T-helper 2 cell treated with Interferon-gamma antibody and Interleukin-4, amounts not matched to agents 5 μg/mL and 100 μg/mL, for 36 hours (primary cell): ENCODE results near the gene GMPR.

ENCODE experiments used
- DNase-seq: peaks from one replicate; pipeline ENCODE4 v3.0.0; 2021; ENCODE audit warnings: low spot score
- H3K27ac Mint-ChIP-seq: one replicate; pipeline ENCODE4 v1.8.0; 2021; ENCODE audit warnings: mild to moderate bottlenecking, mixed read lengths
- H3K27me3 Mint-ChIP-seq: one replicate; pipeline ENCODE4 v1.8.0; 2021; ENCODE audit warnings: low read depth, mixed read lengths
- H3K36me3 Mint-ChIP-seq: one replicate; pipeline ENCODE4 v1.8.0; 2021; ENCODE audit warnings: low read depth, mixed read lengths
- H3K4me1 Mint-ChIP-seq: one replicate; pipeline ENCODE4 v1.8.0; 2021; ENCODE audit warnings: low read depth, mixed read lengths
- H3K4me3 Mint-ChIP-seq: one replicate; pipeline ENCODE4 v1.8.0; 2022; ENCODE audit warnings: mild to moderate bottlenecking, moderate library complexity, mixed read lengths
- H3K9me3 Mint-ChIP-seq: one replicate; pipeline ENCODE4 v1.8.0; 2021; ENCODE audit warnings: mixed read lengths

The GMPR gene

DNA sequence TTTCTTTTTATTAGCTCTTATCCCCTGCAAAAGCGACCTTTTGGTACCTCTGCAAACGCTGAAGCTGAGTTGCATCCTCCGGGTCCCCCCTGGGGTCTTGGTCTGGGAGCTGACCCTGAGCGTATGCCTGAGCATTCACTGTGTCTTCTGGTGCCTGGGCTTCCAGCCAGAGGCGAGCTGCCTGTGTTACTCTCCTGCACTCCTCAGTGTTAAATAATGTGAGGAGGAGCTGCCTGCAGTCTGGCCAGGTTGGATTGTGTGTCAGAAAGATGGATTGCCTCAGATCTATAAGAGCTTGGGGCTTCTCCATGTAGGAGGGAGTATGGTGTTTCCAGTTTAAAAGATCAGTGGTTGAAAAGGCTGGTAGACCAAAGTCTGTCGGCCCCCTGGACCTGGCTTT lies 8.7 kb upstream of the GMPR start:
- Mint-ChIP-seq H3K4me3 (no peak overlapping the region), H3K36me3 (no peaks in the 10 kb centered on the region), H3K4me1 (no peaks in the 10 kb centered on the region), H3K27ac (no peak overlapping the region), H3K9me3 (no peaks in the 10 kb centered on the region), H3K27me3 (peaks cover 17% of the 10 kb centered on the region)
- DNase-seq = no peak

DNA sequence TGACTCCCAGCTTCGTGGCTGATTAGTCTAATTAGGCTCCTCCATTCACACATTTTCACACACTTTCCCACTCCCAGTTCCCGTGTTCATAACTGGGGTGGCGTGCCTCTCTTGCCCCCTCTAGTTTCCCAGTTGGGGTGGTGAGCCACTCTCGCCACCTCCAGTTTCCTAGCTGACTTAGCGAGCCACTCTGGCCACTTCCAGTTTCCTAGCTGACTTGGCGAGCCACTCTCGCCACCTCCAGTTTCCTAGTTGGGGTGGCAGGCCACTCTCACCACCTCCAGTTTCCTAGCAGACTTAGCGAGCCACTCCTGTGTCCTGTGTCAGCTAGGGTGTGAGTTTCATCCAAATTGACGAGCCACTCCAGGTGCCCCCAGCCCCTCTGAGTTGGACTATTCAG lies 7.4 kb upstream of the GMPR start:
- no peak overlapping the region for H3K27ac Mint-ChIP-seq
- DNase-seq = no peak
- no peak overlapping the region for H3K4me3 Mint-ChIP-seq
- no peaks in the 10 kb centered on the region for H3K36me3 Mint-ChIP-seq
- no peaks in the 10 kb centered on the region for H3K9me3 Mint-ChIP-seq
- H3K27me3 Mint-ChIP-seq = peaks cover 24% of the 10 kb centered on the region
- no peaks in the 10 kb centered on the region for H3K4me1 Mint-ChIP-seq

DNA sequence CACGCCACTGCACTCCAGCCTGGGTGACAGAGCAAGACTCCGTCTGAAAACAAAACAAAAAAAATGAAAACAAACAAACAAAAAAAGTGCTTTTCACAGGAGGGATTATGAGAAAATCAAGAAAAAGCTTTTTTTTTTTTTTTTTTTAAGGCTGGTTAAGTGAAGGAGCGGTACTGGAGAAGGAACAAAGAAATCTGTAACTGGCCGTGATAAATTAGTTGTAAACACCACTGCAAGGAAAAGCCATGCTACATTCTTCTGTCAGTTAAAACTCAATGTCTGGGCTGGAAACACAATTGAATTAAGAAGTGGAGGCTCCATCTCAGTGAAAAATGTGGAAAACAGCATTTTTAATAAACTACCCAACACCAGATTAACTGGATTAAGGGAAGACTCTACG lies 6.3 kb upstream of the GMPR start:
- H3K36me3 Mint-ChIP-seq = no peaks in the 10 kb centered on the region
- no peak overlapping the region for H3K27ac Mint-ChIP-seq
- DNase-seq = no peak
- peaks cover 9% of the 10 kb centered on the region for H3K4me1 Mint-ChIP-seq
- no peak overlapping the region for H3K4me3 Mint-ChIP-seq
- peaks cover 33% of the 10 kb centered on the region for H3K27me3 Mint-ChIP-seq
- no peaks in the 10 kb centered on the region for H3K9me3 Mint-ChIP-seq

DNA sequence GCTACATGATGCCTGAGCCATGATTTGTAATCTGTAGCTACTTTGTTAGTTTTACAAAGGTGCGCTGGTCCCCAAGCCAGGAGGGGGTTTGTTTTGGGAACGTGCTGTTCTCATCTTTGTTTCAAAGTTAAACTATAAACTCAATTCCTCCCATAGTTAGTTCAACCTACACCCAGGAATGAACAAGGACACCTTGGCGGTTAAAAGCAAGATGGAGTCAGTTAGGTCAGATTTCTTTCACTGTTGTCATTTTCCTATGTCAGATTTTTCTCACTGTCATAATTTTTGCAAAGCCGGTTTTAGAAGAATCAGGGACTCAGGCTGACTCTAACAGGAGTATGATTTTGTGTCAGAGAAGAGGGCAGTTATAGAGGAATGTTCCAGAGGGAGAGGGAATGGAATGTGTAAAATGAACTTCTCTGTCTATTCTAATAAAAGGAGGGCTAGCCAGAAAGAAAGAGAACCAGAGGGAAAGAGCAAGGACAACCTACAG lies 2.3 kb upstream of the GMPR start:
- no peak overlapping the region for H3K4me3 Mint-ChIP-seq
- no peaks in the 10 kb centered on the region for H3K36me3 Mint-ChIP-seq
- H3K27me3 Mint-ChIP-seq = peaks cover 60% of the 10 kb centered on the region
- H3K4me1 Mint-ChIP-seq = peaks cover 19% of the 10 kb centered on the region
- no peak overlapping the region for H3K27ac Mint-ChIP-seq
- H3K9me3 Mint-ChIP-seq = no peaks in the 10 kb centered on the region
- no peak for DNase-seq

DNA sequence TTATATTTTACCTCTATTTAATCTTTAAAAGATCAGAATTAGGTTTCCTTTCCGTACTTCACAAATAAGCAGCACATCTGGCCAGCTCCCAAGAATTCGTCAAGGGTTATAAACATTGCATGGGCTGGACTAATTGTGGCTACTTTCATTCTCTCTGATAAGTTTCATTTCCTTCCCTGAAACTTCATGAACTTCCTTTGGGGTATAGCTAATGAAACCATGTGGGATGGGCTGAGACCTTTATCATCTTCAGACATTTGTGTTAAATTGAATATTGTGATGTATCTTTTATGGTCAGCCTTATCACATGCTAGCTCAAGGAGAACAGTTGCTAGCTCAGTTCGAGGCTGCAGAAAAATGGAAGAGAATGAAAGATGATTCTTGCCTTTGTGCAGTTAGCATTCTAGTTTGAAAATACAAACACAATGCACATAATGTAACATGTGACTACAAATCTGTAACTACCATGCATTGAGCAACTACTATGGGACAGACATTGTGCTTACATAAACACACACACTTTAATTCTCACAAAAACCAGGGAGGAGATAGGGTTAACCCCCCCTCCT lies 1.7 kb upstream of the GMPR start:
- Mint-ChIP-seq H3K27ac (no peak overlapping the region), H3K27me3 (peaks cover 64% of the 10 kb centered on the region), H3K36me3 (no peaks in the 10 kb centered on the region), H3K4me3 (peak overlapping the region; percentile 77), H3K9me3 (no peaks in the 10 kb centered on the region), H3K4me1 (peaks cover 19% of the 10 kb centered on the region)
- no peak for DNase-seq

DNA sequence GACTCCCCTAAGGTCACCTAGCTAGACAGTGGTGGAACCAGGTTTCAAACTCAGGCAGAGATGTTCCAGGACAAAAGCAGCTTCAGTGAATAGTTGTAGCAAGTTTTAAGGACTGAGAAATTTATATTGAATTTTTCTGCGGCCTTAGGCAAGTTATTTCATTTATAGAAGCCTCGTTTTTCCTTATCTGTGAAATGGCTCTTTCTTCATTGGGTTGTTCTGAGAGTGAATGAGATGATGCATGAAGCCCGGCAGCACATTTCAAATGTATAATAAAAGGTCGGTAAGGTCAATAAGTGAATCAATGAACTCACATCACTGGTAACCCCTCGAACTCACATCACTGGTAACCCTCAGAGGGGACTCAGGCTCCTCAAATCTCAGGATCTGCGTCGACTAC lies 1.1 kb upstream of the GMPR start:
- no peak for DNase-seq
- H3K9me3 Mint-ChIP-seq = no peaks in the 10 kb centered on the region
- H3K27ac Mint-ChIP-seq = no peak overlapping the region
- H3K4me3 Mint-ChIP-seq = peak overlapping the region; percentile 77
- peaks cover 19% of the 10 kb centered on the region for H3K4me1 Mint-ChIP-seq
- peaks cover 63% of the 10 kb centered on the region for H3K27me3 Mint-ChIP-seq
- H3K36me3 Mint-ChIP-seq = no peaks in the 10 kb centered on the region

DNA sequence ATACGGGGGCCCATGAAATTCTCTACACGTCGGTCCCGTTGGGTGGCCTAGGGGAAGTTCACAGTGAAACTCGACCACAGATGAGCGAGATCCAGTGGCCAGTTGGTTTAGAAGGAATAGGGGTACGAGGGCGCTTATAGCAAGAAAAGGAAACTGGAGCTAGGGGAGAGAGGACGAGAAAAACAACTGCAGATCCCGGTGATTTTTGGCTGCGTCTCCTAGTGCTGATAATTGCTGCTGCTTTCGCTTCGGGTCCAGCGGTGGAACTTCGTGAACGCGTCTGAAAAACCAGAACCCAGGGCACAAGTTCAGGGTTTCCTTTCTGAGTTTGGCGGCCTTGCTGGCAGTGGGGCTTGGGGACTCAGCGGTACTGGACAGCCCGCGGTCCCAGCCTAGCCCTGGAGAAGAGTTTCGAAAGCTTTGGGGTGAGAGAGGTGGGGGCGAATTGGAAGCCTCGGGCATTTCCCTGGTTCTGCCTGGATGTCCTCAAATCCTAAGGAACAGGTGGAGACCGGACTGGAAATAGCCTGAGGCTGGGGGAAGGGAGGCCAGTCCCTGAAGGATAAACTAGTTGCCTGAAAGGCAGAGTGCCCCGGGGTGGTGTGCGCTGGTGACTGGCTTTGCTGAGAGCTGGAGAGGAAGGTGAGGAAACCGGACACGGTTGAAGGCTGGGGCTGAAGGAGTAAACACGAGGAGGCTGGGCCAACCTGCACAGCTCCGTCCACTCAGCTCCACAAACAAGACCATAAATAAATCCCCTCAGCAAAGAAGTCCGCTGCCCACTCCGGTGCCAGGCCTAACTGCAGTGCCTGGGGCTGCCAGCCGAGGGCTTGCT lies 793 bp downstream of the GMPR start:
- DNase-seq = no peak
- Mint-ChIP-seq H3K27me3 (peaks cover 62% of the 10 kb centered on the region), H3K27ac (peak overlapping the region; percentile 34), H3K36me3 (no peaks in the 10 kb centered on the region), H3K9me3 (no peaks in the 10 kb centered on the region), H3K4me1 (peaks cover 19% of the 10 kb centered on the region), H3K4me3 (peak overlapping the region; percentile 85)

DNA sequence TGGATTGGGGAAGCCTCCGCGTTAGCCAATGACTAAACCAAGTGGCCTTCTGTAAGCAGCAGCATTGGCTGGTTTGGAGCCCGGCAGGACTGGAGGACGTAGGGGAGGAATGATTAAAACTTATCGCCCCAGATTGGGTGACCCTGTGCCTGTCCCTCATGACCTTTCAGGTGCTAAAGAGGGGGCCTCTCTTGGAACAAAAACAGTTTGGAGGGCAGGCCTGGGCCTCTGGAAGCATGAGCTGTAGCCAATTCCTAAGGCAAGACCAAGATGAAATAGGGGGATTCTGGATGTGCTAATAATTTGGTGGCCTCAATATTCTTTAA lies 1.4 kb downstream of the GMPR start:
- no peak for DNase-seq
- H3K9me3 Mint-ChIP-seq = no peaks in the 10 kb centered on the region
- H3K27ac Mint-ChIP-seq = no peak overlapping the region
- no peaks in the 10 kb centered on the region for H3K36me3 Mint-ChIP-seq
- no peak overlapping the region for H3K4me3 Mint-ChIP-seq
- H3K4me1 Mint-ChIP-seq = peaks cover 19% of the 10 kb centered on the region
- peaks cover 58% of the 10 kb centered on the region for H3K27me3 Mint-ChIP-seq

DNA sequence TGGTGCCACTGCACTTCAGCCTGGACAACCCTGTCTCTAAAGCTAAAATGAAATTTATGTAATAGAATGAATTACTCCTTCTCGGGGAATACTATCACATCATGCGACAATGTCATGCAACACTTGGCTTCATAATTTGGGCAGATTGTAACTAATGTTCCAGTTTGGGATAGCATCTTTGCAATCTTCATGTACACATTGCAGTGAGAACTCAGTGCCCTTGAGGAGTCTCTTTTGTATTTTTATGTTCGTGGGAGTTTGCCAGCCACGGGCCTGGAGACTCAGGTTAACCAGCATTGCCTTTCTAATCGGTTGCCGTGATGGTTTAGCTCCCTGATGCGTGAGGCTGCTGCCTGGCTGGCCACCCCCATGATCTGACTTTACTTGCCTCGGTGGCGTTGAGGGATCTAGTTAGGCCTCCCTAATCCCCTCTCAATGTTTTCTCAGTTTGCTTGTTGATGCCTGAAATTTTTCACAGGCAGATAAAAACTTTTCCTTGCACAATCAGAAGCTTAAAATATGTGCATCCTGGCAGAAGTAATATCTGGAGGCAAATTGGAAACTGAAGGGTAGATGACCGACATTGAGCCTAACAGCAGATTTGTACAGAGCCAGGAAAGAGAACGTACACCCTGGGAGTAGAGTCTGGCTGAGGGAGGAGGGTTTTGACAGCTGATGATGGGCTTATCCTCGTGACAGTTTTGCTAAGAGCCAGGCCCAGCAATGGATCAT lies 2.4 kb downstream of the GMPR start:
- Mint-ChIP-seq H3K27me3 (peaks cover 52% of the 10 kb centered on the region), H3K9me3 (no peaks in the 10 kb centered on the region), H3K36me3 (no peaks in the 10 kb centered on the region), H3K4me3 (no peak overlapping the region), H3K4me1 (peaks cover 19% of the 10 kb centered on the region), H3K27ac (no peak overlapping the region)
- DNase-seq = no peak

DNA sequence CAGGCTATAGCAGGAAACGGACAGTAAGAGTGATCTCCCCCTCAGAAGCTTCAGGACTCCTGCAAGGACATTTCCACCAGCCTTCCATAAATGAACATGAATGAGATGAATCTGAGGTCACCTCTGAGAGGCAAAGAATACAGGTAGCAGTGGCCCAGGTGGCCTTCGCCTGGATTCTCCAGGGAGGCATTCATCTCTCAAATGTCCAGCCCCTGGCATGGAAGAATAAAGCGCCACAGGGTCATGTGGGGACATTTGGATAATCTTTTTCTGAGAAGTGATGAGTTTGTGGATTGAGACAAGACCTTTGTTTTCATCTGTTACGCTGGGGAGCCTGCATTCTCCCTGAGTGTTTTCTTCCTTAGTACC lies 2.9 kb downstream of the GMPR start:
- no peak for DNase-seq
- no peak overlapping the region for H3K27ac Mint-ChIP-seq
- peaks cover 47% of the 10 kb centered on the region for H3K27me3 Mint-ChIP-seq
- no peaks in the 10 kb centered on the region for H3K36me3 Mint-ChIP-seq
- H3K4me3 Mint-ChIP-seq = no peak overlapping the region
- no peaks in the 10 kb centered on the region for H3K9me3 Mint-ChIP-seq
- H3K4me1 Mint-ChIP-seq = peaks cover 15% of the 10 kb centered on the region

DNA sequence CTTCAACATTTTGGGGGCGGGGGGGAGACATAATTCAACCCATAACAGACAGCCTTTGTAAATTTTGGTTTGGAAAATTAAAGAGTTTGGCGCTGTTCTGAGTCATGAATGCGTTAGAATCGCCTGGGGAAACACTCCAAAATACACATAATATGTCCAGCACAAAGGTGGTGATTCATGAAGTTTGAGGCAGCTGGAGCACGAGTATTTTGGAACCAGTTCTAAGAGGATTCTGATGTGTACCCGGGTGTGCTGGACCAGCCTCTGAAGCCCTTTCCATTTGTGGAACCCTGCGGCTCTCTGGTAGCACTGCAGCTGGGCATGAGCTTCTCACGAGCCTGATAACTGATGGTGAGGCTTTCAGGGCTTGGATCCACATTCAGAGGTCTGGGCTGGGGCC lies 4.7 kb downstream of the GMPR start:
- DNase-seq = no peak
- H3K36me3 Mint-ChIP-seq = no peaks in the 10 kb centered on the region
- H3K27me3 Mint-ChIP-seq = peaks cover 36% of the 10 kb centered on the region
- H3K9me3 Mint-ChIP-seq = no peaks in the 10 kb centered on the region
- H3K4me3 Mint-ChIP-seq = no peak overlapping the region
- peaks cover 7% of the 10 kb centered on the region for H3K4me1 Mint-ChIP-seq
- no peak overlapping the region for H3K27ac Mint-ChIP-seq

DNA sequence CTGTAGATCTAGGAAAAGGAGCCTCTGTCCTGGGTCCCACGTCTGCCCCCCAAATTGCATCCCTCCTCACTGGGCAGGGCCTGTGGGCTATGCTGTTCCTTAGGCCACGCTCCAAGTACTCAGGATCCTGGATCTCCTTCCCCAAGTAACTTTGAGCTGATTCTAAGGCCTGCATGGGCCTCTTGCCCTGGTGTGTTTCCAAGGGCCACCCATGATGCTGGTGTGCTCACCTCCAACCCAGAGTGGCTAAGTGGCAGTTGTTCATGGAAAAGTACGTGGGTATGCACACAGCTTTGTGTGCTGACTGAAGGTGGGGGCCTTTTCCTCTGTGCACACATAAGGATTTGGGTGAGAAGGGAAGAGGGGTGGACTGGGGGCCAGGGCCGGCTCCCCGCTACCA lies 5.3 kb downstream of the GMPR start:
- no peak overlapping the region for H3K27ac Mint-ChIP-seq
- no peak overlapping the region for H3K4me3 Mint-ChIP-seq
- no peak for DNase-seq
- H3K36me3 Mint-ChIP-seq = no peaks in the 10 kb centered on the region
- H3K4me1 Mint-ChIP-seq = peaks cover 6% of the 10 kb centered on the region
- H3K27me3 Mint-ChIP-seq = peaks cover 34% of the 10 kb centered on the region
- H3K9me3 Mint-ChIP-seq = no peaks in the 10 kb centered on the region

DNA sequence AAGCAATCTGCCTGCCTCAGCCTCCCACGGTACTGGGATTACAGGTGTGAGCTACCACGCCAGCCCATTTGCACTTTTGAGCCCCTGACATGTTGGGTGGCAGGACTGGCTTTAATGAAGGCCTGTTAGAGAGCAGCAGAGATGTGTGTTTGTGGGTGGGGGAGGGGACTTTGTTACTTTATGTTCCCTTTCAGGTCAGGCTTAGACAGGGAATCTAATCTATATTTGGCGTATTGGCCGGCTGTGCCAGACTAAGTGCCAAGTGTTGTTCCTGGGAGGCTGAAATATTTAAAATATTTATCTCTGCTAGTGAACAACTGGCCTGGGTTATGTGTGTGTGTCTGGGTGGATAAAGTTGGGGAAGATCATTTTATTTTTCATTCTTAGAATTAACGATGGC lies 6.1 kb downstream of the GMPR start:
- H3K4me1 Mint-ChIP-seq = no peaks in the 10 kb centered on the region
- H3K27ac Mint-ChIP-seq = no peak overlapping the region
- H3K36me3 Mint-ChIP-seq = no peaks in the 10 kb centered on the region
- H3K9me3 Mint-ChIP-seq = no peaks in the 10 kb centered on the region
- H3K27me3 Mint-ChIP-seq = peaks cover 27% of the 10 kb centered on the region
- no peak overlapping the region for H3K4me3 Mint-ChIP-seq
- no peak for DNase-seq

DNA sequence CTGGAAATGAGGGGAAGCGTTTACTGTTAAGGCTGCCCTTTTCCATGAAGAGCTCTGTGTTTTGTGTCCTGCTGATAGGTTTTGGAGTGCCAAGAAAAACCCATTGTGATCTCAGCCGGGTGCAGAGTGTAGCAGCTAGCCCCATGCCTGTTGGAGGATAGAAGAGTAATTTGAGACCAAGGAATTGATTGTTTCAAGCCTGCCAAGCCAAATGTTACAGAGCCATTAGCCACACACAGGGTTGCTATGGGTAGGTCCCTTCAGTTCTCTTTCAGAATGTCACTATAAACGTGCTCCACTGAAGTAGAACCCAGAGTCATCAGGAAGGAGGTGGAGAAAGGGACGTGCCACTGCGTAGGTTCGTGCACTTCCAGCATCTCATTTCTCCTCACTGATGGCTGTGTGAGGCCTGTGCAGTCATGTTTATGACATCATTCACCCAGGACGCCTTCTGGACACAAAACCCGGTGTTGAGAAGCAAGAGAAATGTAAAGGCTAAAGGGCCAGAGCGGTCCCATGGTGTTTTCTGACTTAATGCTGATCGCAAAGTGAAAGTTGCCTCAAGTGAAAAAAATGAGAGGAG lies 6.6 kb downstream of the GMPR start:
- H3K4me3 Mint-ChIP-seq = no peak overlapping the region
- H3K27ac Mint-ChIP-seq = no peak overlapping the region
- H3K27me3 Mint-ChIP-seq = peaks cover 21% of the 10 kb centered on the region
- H3K9me3 Mint-ChIP-seq = no peaks in the 10 kb centered on the region
- H3K4me1 Mint-ChIP-seq = no peaks in the 10 kb centered on the region
- no peak for DNase-seq
- no peaks in the 10 kb centered on the region for H3K36me3 Mint-ChIP-seq
